ENCODE results near the gene GNPTG.

GNPTG gene

GRCh38 chr16:1348926-1349325, 2.8 kb upstream of the GNPTG start:
- DNase-seq, result no peak

GRCh38 chr16:1349351-1349750, 2.4 kb upstream of the GNPTG start:
- DNase-seq, result no peak

- DNase-seq, result no peak
These were observed 1.8 kb upstream of the GNPTG start for GRCh38 chr16:1349951-1350350.

- no peak for DNase-seq
These were observed 1.0 kb upstream of the GNPTG start for GRCh38 chr16:1350691-1351090.

- no peak for DNase-seq
These were observed 533 bp upstream of the GNPTG start for GRCh38 chr16:1351215-1351581.

GRCh38 chr16:1354815-1355540, 3.2 kb downstream of the GNPTG start:
- DNase-seq, result no peak

GRCh38 chr16:1355591-1355990, 3.9 kb downstream of the GNPTG start:
- DNase-seq, result no peak

GRCh38 chr16:1356061-1356900, 4.5 kb downstream of the GNPTG start:
- no peak for DNase-seq

GRCh38 chr16:1357906-1358566, 6.3 kb downstream of the GNPTG start:
- no peak for DNase-seq

- no peak for DNase-seq
These were observed 10.1 kb downstream of the GNPTG start for GRCh38 chr16:1361685-1362360.

GRCh38 chr16:1362807-1363206, 11.1 kb downstream of the GNPTG start:
- DNase-seq, result no peak

- DNase-seq, result no peak
These were observed 11.8 kb downstream of the GNPTG start for GRCh38 chr16:1363501-1364041.

- no peak for DNase-seq
These were observed 12.8 kb downstream of the GNPTG start for GRCh38 chr16:1364510-1364909.

- DNase-seq, result no peak
These were observed 14.5 kb downstream of the GNPTG start for GRCh38 chr16:1366060-1366711.

GRCh38 chr16:1366712-1367299, 15.1 kb downstream of the GNPTG start:
- no peak for DNase-seq

- no peak for DNase-seq
These were observed 15.9 kb downstream of the GNPTG start for GRCh38 chr16:1367486-1368174.

- DNase-seq, result no peak
These were observed 19.6 kb downstream of the GNPTG start for GRCh38 chr16:1371054-1371978.

GRCh38 chr16:1372292-1372950, 20.7 kb downstream of the GNPTG start:
- no peak for DNase-seq
